ENCODE results near the gene PDE12.

DNA sequence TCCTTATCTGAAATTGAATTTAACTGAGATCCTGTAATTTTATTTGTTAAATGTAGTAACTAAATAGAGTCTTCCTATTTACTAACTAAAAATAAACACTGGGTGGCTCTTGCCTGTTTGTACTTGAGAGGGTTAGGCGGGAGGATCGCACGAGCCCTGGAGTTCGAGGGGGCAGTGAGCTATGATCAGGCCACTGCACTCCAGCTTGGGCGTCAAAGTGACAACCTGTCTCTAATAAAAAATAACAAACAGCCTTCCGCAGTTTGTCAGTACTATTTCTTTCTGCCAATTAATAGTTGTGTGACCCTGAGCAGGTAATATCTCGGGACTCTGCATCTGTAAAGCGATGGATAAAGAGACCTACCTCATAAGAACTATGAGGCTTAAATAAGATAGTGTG, 768 bp upstream of the PDE12 start:
- TF ChIP-seq SMC3 (IDR thresholded peaks at IDR 0.05; ENCODE audit: low read length) (no peak), THAP11 (CRISPR knock-in tag; IDR thresholded peaks at IDR 0.05) (no peak), ATM (IDR thresholded peaks at IDR 0.05; ENCODE audit: borderline replicate concordance) (no peak), NFE2L1 (CRISPR knock-in tag; IDR thresholded peaks at IDR 0.05; ENCODE audit: borderline replicate concordance) (no peak), ETV6 (CRISPR knock-in tag; conservative IDR thresholded peaks at IDR 0.05) (no peak)
- TF ChIP-seq, protein P1, sequence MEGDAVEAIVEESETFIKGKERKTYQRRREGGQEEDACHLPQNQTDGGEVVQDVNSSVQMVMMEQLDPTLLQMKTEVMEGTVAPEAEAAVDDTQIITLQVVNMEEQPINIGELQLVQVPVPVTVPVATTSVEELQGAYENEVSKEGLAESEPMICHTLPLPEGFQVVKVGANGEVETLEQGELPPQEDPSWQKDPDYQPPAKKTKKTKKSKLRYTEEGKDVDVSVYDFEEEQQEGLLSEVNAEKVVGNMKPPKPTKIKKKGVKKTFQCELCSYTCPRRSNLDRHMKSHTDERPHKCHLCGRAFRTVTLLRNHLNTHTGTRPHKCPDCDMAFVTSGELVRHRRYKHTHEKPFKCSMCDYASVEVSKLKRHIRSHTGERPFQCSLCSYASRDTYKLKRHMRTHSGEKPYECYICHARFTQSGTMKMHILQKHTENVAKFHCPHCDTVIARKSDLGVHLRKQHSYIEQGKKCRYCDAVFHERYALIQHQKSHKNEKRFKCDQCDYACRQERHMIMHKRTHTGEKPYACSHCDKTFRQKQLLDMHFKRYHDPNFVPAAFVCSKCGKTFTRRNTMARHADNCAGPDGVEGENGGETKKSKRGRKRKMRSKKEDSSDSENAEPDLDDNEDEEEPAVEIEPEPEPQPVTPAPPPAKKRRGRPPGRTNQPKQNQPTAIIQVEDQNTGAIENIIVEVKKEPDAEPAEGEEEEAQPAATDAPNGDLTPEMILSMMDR (CRISPR knock-in tag; IDR thresholded peaks at IDR 0.05), result no peak
- TF ChIP-seq, protein P2, sequence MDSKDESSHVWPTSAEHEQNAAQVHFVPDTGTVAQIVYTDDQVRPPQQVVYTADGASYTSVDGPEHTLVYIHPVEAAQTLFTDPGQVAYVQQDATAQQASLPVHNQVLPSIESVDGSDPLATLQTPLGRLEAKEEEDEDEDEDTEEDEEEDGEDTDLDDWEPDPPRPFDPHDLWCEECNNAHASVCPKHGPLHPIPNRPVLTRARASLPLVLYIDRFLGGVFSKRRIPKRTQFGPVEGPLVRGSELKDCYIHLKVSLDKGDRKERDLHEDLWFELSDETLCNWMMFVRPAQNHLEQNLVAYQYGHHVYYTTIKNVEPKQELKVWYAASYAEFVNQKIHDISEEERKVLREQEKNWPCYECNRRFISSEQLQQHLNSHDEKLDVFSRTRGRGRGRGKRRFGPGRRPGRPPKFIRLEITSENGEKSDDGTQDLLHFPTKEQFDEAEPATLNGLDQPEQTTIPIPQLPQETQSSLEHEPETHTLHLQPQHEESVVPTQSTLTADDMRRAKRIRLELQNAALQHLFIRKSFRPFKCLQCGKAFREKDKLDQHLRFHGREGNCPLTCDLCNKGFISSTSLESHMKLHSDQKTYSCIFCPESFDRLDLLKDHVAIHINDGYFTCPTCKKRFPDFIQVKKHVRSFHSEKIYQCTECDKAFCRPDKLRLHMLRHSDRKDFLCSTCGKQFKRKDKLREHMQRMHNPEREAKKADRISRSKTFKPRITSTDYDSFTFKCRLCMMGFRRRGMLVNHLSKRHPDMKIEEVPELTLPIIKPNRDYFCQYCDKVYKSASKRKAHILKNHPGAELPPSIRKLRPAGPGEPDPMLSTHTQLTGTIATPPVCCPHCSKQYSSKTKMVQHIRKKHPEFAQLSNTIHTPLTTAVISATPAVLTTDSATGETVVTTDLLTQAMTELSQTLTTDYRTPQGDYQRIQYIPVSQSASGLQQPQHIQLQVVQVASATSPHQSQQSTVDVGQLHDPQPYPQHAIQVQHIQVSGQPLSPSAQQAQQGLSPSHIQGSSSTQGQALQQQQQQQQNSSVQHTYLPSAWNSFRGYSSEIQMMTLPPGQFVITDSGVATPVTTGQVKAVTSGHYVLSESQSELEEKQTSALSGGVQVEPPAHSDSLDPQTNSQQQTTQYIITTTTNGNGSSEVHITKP (CRISPR knock-in tag; IDR thresholded peaks at IDR 0.05; ENCODE audit: low read depth), result no peak
- TF ChIP-seq, protein P3, sequence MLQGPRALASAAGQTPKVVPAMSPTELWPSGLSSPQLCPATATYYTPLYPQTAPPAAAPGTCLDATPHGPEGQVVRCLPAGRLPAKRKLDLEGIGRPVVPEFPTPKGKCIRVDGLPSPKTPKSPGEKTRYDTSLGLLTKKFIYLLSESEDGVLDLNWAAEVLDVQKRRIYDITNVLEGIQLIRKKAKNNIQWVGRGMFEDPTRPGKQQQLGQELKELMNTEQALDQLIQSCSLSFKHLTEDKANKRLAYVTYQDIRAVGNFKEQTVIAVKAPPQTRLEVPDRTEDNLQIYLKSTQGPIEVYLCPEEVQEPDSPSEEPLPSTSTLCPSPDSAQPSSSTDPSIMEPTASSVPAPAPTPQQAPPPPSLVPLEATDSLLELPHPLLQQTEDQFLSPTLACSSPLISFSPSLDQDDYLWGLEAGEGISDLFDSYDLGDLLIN (CRISPR knock-in tag; IDR thresholded peaks at IDR 0.05; ENCODE audit: borderline replicate concordance), result no peak

Measured in HepG2 (cell line).